ENCODE results near the gene ZNF280D. TPM values are rescaled to one million over a fixed set of nuclear protein-coding genes. Genes with fewer than 3 reads are reported as not detected.

The ZNF280D gene
- total RNA-seq, 1 experiment from 2014 or later = 25.3 TPM

DNA sequence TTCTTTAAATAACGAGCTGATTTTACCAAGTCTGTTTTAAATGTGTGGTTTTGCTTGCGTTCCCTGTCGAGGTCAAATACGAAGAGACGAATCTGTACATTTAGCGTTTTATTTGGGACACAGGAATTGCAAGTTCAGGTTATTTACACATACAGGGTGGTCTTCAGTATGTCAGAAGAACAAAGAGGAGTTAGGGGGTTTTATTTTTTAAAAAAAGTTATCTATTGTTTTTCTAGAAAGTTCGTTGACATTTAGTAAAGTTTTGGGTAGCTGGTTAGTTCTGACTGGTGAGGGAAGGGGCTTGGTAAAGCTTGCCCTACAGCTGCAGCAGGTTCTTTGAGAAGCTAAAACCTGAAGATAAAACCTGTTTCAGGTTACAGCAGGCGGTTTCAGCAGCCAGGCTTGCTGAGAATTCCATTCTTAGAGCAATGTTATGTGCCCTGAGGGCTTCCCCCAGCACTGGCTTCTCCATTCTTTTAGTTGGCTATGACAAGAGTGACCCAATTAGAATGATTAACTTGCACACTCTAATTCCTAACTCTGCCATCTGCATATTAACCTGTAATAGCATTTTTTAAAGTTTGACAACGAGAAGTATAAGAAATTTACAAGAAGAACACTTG, 815 bp upstream of the ZNF280D start:
- ChIA-PET POLR2A (interaction anchor here (1.0 kb wide), 1 partner anchor 26 kb away, joined by 3 read pairs; no protein-coding TSS in a partner anchor), CTCF (interaction anchor here (0.9 kb wide), 1 partner anchor 243 kb away, joined by 3 read pairs; no protein-coding TSS in a partner anchor), RAD21 (ENCODE audit: low non-redundant PET in 1 of 2, low total read pairs in 2 of 2, uncharacterized antibody in 2 of 2, unreplicated experiment in 2 of 2) (no interaction called here)
- intact Hi-C loops (cut with micrococcal nuclease) = no loop called here
- Histone ChIP-seq H3K27me3 (ENCODE audit: insufficient read depth, low read length) (no peaks in the 10 kb centered on the region), H3K9me2 (ENCODE audit: insufficient read depth) (no peaks in the 10 kb centered on the region), H3K9ac (ENCODE audit: low read length) (no peak overlapping the region), H4K20me1 (ENCODE audit: insufficient read depth) (no peaks in the 10 kb centered on the region), H3K4me1 (ENCODE audit: control insufficient read depth in 1 of 2, insufficient read depth in 2 of 2, low read length in 2 of 2) (peaks cover 7 to 16% of the 10 kb centered on the region in 2 experiments), H3K4me2 (ENCODE audit: low read length) (peak overlapping the region; percentile 78), H3K36me3 (ENCODE audit: control insufficient read depth in 1 of 2, insufficient read depth in 2 of 2, low read length in 2 of 2) (no peaks in the 10 kb centered on the region), H3K79me2 (ENCODE audit: insufficient read depth, low read length) (peaks cover 38% of the 10 kb centered on the region), H3K9me3 (ENCODE audit: control insufficient read depth in 1 of 2, insufficient read depth in 1 of 2, low read depth in 1 of 2, low read length in 2 of 2) (no peaks in the 10 kb centered on the region), H2AFZ (ENCODE audit: low read depth, low read length, poor library complexity, severe bottlenecking) (peak overlapping the region; percentile 49), H3K27ac (ENCODE audit: low read depth, low read length) (no peak overlapping the region; the same call in 1 of the 2 replicates), H3K4me3 (replicated peaks in 1 of 2; ENCODE audit: low read depth in 1 of 2, low read length in 2 of 2) (no peak overlapping the region)
- no peak for ATAC-seq
- TSS peak; percentile 54 for BruUV-seq (replicated peaks)
- no peak for DNase-seq (ENCODE audit: low read depth, low spot score)
- no peak for TF ChIP-seq EZH2 (IDR thresholded peaks at IDR 0.05)
- TF ChIP-seq, protein P1, sequence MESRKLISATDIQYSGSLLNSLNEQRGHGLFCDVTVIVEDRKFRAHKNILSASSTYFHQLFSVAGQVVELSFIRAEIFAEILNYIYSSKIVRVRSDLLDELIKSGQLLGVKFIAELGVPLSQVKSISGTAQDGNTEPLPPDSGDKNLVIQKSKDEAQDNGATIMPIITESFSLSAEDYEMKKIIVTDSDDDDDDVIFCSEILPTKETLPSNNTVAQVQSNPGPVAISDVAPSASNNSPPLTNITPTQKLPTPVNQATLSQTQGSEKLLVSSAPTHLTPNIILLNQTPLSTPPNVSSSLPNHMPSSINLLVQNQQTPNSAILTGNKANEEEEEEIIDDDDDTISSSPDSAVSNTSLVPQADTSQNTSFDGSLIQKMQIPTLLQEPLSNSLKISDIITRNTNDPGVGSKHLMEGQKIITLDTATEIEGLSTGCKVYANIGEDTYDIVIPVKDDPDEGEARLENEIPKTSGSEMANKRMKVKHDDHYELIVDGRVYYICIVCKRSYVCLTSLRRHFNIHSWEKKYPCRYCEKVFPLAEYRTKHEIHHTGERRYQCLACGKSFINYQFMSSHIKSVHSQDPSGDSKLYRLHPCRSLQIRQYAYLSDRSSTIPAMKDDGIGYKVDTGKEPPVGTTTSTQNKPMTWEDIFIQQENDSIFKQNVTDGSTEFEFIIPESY (IDR thresholded peaks at IDR 0.05; ENCODE audit: extremely low read depth, insufficient replicate concordance, low read length) = no peak
- no peak for TF ChIP-seq RAD21 (IDR thresholded peaks at IDR 0.05; ENCODE audit: low read depth)
- TF ChIP-seq, protein P2, sequence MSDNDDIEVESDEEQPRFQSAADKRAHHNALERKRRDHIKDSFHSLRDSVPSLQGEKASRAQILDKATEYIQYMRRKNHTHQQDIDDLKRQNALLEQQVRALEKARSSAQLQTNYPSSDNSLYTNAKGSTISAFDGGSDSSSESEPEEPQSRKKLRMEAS (IDR thresholded peaks at IDR 0.05) = no peak
- TF ChIP-seq ZNF274 (IDR thresholded peaks at IDR 0.05; ENCODE audit: low read depth, low read length) = no peak
- TF ChIP-seq YY1 (IDR thresholded peaks at IDR 0.05; ENCODE audit: extremely low read depth, insufficient replicate concordance, low read depth, low read length) = no peak
- no peak for TF ChIP-seq POLR2A (IDR thresholded peaks at IDR 0.05; ENCODE audit: borderline replicate concordance, extremely low read depth, insufficient read depth, insufficient read length)
- no peak for TF ChIP-seq SIN3A (IDR thresholded peaks at IDR 0.05; ENCODE audit: low read depth)
- TF ChIP-seq, protein P3, sequence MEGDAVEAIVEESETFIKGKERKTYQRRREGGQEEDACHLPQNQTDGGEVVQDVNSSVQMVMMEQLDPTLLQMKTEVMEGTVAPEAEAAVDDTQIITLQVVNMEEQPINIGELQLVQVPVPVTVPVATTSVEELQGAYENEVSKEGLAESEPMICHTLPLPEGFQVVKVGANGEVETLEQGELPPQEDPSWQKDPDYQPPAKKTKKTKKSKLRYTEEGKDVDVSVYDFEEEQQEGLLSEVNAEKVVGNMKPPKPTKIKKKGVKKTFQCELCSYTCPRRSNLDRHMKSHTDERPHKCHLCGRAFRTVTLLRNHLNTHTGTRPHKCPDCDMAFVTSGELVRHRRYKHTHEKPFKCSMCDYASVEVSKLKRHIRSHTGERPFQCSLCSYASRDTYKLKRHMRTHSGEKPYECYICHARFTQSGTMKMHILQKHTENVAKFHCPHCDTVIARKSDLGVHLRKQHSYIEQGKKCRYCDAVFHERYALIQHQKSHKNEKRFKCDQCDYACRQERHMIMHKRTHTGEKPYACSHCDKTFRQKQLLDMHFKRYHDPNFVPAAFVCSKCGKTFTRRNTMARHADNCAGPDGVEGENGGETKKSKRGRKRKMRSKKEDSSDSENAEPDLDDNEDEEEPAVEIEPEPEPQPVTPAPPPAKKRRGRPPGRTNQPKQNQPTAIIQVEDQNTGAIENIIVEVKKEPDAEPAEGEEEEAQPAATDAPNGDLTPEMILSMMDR (IDR thresholded peaks at IDR 0.05 in 2 of 3, conservative IDR thresholded peaks at IDR 0.05 in 1 of 3; ENCODE audit: borderline replicate concordance in 1 of 3, insufficient read depth in 1 of 3, low read depth in 2 of 3, low read length in 2 of 3) = no peak
- TF ChIP-seq EZH2phosphoT487 (IDR thresholded peaks at IDR 0.05; ENCODE audit: borderline replicate concordance) = no peak
